ENCODE data around the gene CALN1.
"Not testable (repeated sequence)": the region's sequence is repeated elsewhere in the genome, so short reads cannot be mapped to it uniquely, and the experiment has no call there.

CALN1 gene

GRCh38 chr7:71867626-71868025 is 544.5 kb downstream of the CALN1 start:
- no peak for DNase-seq (ENCODE audit: low read depth in 2 of 2)

GRCh38 chr7:71865172-71865571 is 547.0 kb downstream of the CALN1 start:
- no peak for DNase-seq (ENCODE audit: low read depth in 2 of 2)

- DNase-seq (ENCODE audit: low read depth in 2 of 2): no peak
Measured at GRCh38 chr7:71864130-71864529, 548.0 kb downstream of the CALN1 start.

- DNase-seq (ENCODE audit: low read depth in 2 of 2): no peak
Measured at GRCh38 chr7:71860572-71860971, 551.6 kb downstream of the CALN1 start.

GRCh38 chr7:71857338-71857737 is 554.8 kb downstream of the CALN1 start:
- DNase-seq (ENCODE audit: low read depth in 2 of 2): no peak

GRCh38 chr7:71854546-71855397 is 557.4 kb downstream of the CALN1 start:
- no peak for DNase-seq (ENCODE audit: low read depth in 2 of 2)

- DNase-seq (ENCODE audit: low read depth in 2 of 2): no peak
Measured at GRCh38 chr7:71851776-71852498, 560.2 kb downstream of the CALN1 start.

GRCh38 chr7:71846160-71846559 is 566.0 kb downstream of the CALN1 start:
- DNase-seq (ENCODE audit: low read depth in 2 of 2): no peak

- no peak for DNase-seq (ENCODE audit: low read depth in 2 of 2)
Measured at GRCh38 chr7:71843676-71844075, 568.5 kb downstream of the CALN1 start.

GRCh38 chr7:71842786-71843185 is 569.4 kb downstream of the CALN1 start:
- DNase-seq (ENCODE audit: low read depth in 2 of 2): no peak

GRCh38 chr7:71842381-71842780 is 569.8 kb downstream of the CALN1 start:
- no peak for DNase-seq (ENCODE audit: low read depth in 2 of 2)

- no peak for DNase-seq (ENCODE audit: low read depth in 2 of 2)
Measured at GRCh38 chr7:71835056-71835455, 577.1 kb downstream of the CALN1 start.

GRCh38 chr7:71829515-71829914 is 582.6 kb downstream of the CALN1 start:
- no peak for DNase-seq (ENCODE audit: low read depth in 2 of 2)

- no peak for DNase-seq (ENCODE audit: low read depth in 2 of 2)
Measured at GRCh38 chr7:71828361-71828760, 583.8 kb downstream of the CALN1 start.

- no peak for DNase-seq (ENCODE audit: low read depth in 2 of 2)
Measured at GRCh38 chr7:71826141-71826540, 586.0 kb downstream of the CALN1 start.

- no peak for DNase-seq (ENCODE audit: low read depth in 2 of 2)
Measured at GRCh38 chr7:71824006-71824760, 588.0 kb downstream of the CALN1 start.

- not testable (repeated sequence) for DNase-seq (ENCODE audit: low read depth in 2 of 2)
Measured at GRCh38 chr7:71822406-71822805, 589.7 kb downstream of the CALN1 start.

GRCh38 chr7:71817916-71818315 is 594.2 kb downstream of the CALN1 start:
- no peak for DNase-seq (ENCODE audit: low read depth in 2 of 2)

- DNase-seq (ENCODE audit: low read depth in 2 of 2): no peak
Measured at GRCh38 chr7:71808115-71808514, 604.0 kb downstream of the CALN1 start.

GRCh38 chr7:71804256-71804655 is 607.9 kb downstream of the CALN1 start:
- DNase-seq (ENCODE audit: low read depth in 2 of 2): no peak

GRCh38 chr7:71801976-71802375 is 610.2 kb downstream of the CALN1 start:
- no peak for DNase-seq (ENCODE audit: low read depth in 2 of 2)

GRCh38 chr7:71800321-71800720 is 611.8 kb downstream of the CALN1 start:
- no peak for DNase-seq (ENCODE audit: low read depth in 2 of 2)
